ENCODE data around the gene PBX1. TPM values are rescaled to one million over a fixed set of nuclear protein-coding genes. Genes with fewer than 3 reads are reported as not detected.

Gene PBX1
- total RNA-seq, 2 donors from 2014 or later, result 50.5 to 53.1 TPM

GRCh38 chr1:164757625-164758024 is 198.6 kb downstream of the PBX1 start:
- Histone ChIP-seq H3K27ac (no peak overlapping the region), H3K36me3 (no peaks in the 10 kb centered on the region), H3K9me3 (no peaks in the 10 kb centered on the region), H3K4me1 (ENCODE audit: control insufficient read depth in 1 of 2, low read depth in 2 of 2) (peaks cover 15 to 68% of the 10 kb centered on the region in 2 donors), H3K27me3 (replicated peaks; ENCODE audit: insufficient read depth) (no peaks in the 10 kb centered on the region), H3K4me3 (no peak overlapping the region)
- no peak for DNase-seq (ENCODE audit: low spot score)
- ATAC-seq (ENCODE audit: insufficient number of reproducible peaks, low FRiP score, low read depth), result no peak
- TF ChIP-seq CTCF (IDR thresholded peaks at IDR 0.05), result no peak

- Histone ChIP-seq H3K36me3 (no peaks in the 10 kb centered on the region), H3K27ac (no peak overlapping the region), H3K4me1 (ENCODE audit: control insufficient read depth in 1 of 2, low read depth in 2 of 2) (peaks cover 5 to 56% of the 10 kb centered on the region in 2 donors), H3K9me3 (no peaks in the 10 kb centered on the region), H3K27me3 (replicated peaks; ENCODE audit: insufficient read depth) (no peaks in the 10 kb centered on the region), H3K4me3 (no peak overlapping the region)
- TF ChIP-seq CTCF (IDR thresholded peaks at IDR 0.05), result no peak
- no peak for ATAC-seq (ENCODE audit: insufficient number of reproducible peaks, low FRiP score, low read depth)
- no peak for DNase-seq (ENCODE audit: low spot score)
Measured at GRCh38 chr1:164759144-164759920, 200.3 kb downstream of the PBX1 start.

GRCh38 chr1:164759979-164760469 is 201.0 kb downstream of the PBX1 start:
- ATAC-seq (ENCODE audit: insufficient number of reproducible peaks, low FRiP score, low read depth) (no peak), DNase-seq (ENCODE audit: low spot score) (no peak)
- no peaks in the 10 kb centered on the region for H3K27me3 ChIP-seq (replicated peaks; ENCODE audit: insufficient read depth)
- H3K36me3 ChIP-seq, result no peaks in the 10 kb centered on the region
- peaks cover 3 to 56% of the 10 kb centered on the region in 2 donors for H3K4me1 ChIP-seq (ENCODE audit: control insufficient read depth in 1 of 2, low read depth in 2 of 2)
- H3K9me3 ChIP-seq, result no peaks in the 10 kb centered on the region
- no peak for TF ChIP-seq CTCF (IDR thresholded peaks at IDR 0.05)
- H3K27ac ChIP-seq, result no peak overlapping the region
- no peak overlapping the region for H3K4me3 ChIP-seq

GRCh38 chr1:164760569-164760968 is 201.6 kb downstream of the PBX1 start:
- no peak overlapping the region for H3K4me3 ChIP-seq
- no peaks in the 10 kb centered on the region for H3K27me3 ChIP-seq (replicated peaks; ENCODE audit: insufficient read depth)
- peaks cover 0 to 56% of the 10 kb centered on the region in 2 donors for H3K4me1 ChIP-seq (ENCODE audit: control insufficient read depth in 1 of 2, low read depth in 2 of 2)
- no peak for TF ChIP-seq CTCF (IDR thresholded peaks at IDR 0.05)
- H3K36me3 ChIP-seq, result no peaks in the 10 kb centered on the region
- no peak for ATAC-seq (ENCODE audit: insufficient number of reproducible peaks, low FRiP score, low read depth)
- H3K27ac ChIP-seq, result no peak overlapping the region
- DNase-seq (ENCODE audit: low spot score), result no peak
- H3K9me3 ChIP-seq, result no peaks in the 10 kb centered on the region

GRCh38 chr1:164761009-164761408 is 202.0 kb downstream of the PBX1 start:
- H3K4me1 ChIP-seq (ENCODE audit: control insufficient read depth in 1 of 2, low read depth in 2 of 2), result peaks cover under 1 to 56% of the 10 kb centered on the region in 2 donors
- H3K27ac ChIP-seq, result no peak overlapping the region
- H3K27me3 ChIP-seq (replicated peaks; ENCODE audit: insufficient read depth), result no peaks in the 10 kb centered on the region
- H3K4me3 ChIP-seq, result no peak overlapping the region
- no peaks in the 10 kb centered on the region for H3K36me3 ChIP-seq
- DNase-seq (ENCODE audit: low spot score) (no peak), ATAC-seq (ENCODE audit: insufficient number of reproducible peaks, low FRiP score, low read depth) (no peak)
- no peak for TF ChIP-seq CTCF (IDR thresholded peaks at IDR 0.05)
- H3K9me3 ChIP-seq, result no peaks in the 10 kb centered on the region
